Glomerular visceral epithelial cell (primary cell): Measurements from ENCODE around the gene MAGED1.

Experiments
- DNase-seq: peaks from one replicate; pipeline ENCODE4 v3.0.0-alpha.2; 2016; ENCODE audit errors: extremely low spot score

MAGED1 gene, protein sequence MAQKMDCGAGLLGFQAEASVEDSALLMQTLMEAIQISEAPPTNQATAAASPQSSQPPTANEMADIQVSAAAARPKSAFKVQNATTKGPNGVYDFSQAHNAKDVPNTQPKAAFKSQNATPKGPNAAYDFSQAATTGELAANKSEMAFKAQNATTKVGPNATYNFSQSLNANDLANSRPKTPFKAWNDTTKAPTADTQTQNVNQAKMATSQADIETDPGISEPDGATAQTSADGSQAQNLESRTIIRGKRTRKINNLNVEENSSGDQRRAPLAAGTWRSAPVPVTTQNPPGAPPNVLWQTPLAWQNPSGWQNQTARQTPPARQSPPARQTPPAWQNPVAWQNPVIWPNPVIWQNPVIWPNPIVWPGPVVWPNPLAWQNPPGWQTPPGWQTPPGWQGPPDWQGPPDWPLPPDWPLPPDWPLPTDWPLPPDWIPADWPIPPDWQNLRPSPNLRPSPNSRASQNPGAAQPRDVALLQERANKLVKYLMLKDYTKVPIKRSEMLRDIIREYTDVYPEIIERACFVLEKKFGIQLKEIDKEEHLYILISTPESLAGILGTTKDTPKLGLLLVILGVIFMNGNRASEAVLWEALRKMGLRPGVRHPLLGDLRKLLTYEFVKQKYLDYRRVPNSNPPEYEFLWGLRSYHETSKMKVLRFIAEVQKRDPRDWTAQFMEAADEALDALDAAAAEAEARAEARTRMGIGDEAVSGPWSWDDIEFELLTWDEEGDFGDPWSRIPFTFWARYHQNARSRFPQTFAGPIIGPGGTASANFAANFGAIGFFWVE

DNA sequence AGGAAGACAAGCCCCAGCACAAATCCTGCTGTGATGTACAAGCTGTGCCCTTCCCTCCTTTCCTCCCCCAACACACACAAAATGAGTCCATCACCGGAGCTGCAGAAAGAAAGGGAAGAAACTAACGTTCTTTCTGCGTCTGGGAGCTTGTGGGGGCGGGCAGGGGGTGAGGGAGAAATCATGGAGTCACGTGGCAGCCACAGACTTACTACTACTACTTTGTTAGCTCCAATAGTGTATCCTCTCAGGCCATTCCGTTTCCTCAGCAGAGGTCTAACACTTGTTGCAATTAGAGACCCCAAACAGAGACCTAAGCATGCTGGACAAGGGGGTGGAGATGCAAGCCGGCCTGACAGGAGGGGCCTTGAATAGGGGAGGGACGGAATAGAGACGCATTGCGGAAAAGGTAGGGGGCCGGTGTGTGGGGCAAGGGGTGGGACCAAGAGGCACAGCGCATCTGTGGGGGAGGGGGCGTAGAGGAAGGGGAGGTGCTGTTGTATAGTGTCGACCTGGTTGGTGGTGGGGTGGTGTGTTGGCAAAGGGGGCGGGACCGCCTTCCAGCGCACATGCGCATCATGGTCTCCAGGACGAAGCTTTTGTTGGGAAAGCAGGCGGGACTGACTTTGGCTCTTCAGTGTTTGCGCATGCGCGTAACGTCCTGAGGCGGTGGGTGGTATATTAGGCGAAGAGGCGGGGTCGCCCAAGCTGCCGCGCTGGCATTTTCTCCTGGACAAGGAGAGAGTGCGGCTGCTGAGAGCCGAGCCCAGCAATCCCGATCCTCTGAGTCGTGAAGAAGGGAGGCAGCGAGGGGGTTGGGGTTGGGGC, at the start of gene MAGED1:
TSS of gene MAGED1 (plus strand) at position 703 of the 825 bp plus-strand sequence. CDS start 682 bp downstream, outside the sequence.
- DNase-seq: peak; percentile 95

DNA sequence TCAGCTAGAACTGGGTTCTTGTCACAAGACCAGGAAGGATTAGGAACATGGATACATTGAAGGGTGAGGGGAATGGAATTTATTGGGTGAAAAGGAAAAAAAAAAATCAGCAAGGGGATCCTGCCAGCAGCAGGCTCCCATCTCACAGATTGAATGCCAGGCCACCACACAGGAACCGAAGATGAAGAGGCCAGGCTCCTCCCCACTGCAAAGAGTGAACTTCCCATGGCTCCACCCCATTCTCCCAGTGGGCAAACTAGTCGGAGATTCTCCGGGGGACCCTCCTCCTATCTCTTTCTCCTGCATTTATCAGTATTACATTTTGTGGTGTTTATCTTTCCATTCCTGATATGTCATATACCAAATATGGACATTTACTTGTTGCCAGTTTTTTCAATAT, 46.0 kb upstream of the MAGED1 start:
- no peak for DNase-seq

DNA sequence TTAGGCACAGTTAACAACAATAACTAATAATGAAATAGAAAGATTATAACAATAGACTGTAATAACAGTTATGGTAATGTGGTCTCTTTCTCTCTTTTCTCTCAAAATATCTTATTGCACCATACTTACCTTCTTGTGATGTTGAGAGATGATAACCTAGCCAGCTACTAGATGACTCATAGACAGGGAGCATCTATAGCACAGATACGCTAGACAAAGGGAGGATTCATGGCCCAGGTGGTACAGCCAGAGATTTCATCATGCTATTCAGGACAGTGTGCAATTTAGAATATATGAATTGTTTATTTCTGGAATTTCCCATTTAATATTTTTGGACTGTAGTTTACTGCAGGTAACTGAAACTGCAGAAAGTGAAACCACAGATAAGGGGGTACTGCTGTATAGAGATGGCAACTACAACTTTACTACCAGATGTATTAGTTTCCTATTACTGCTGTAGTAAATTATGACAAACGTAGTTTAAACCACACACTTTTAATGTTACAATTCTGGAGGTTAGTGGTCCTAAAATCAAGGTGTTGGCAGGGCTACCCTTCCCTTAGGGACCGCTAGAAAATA, 41.8 kb upstream of the MAGED1 start:
- no peak for DNase-seq

DNA sequence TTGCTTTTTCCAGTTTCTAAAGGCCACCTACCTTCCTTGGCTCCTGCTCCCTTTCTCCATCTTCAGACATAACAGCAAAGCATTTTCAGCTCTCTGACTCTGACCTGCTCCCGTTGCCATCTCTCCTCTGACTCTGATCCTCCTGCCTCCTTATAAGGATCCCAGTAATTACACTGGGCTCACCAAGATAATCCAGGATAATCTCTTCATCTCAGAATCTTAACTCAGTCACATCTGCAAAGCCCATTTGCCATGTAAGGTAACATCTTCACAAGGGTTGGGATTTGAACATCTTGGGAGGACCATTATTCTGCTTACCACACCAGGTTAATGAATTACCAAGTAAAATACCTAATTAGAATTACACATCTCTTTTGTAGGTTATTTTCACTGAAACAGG, 41.3 kb upstream of the MAGED1 start:
- no peak for DNase-seq

DNA sequence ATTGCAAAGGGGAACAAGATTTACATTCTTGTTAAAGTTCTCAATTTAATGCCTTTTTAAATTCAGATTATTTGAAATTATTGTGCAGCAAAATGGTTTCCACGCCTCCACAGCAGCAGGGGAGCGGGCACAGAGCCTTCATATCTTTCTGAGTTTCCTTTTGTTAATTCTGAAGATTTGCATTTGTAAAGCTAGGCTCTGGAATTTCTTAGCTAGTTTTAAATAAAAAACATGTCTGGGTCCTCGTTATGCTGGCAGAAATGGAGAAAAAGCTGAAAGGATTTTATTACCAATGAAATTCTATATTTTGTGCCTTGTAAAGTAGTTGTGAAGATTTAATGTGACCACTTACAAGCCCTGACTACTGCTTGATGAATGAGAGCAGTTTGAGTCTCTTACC, 40.8 kb upstream of the MAGED1 start:
- DNase-seq: no peak

DNA sequence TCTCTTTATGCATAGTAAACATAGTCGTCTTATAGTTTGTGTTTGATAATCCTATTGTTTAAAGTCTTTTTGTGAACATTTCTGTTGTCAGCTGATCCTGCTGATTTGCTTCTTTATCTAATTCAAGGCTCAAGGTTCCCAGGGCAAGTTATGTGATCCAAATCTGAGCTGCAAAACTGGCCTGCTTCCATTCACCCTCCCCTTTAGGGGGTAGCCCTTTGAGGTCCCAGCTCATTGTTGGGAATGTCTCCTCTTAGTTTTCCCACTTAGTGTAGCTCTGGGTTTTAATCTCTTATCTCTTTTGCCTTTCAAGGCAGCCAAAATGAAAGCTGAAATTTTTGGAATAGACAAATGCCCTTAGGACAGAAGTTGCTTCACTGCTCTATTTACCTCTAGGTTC, 40.2 kb upstream of the MAGED1 start:
- no peak for DNase-seq

DNA sequence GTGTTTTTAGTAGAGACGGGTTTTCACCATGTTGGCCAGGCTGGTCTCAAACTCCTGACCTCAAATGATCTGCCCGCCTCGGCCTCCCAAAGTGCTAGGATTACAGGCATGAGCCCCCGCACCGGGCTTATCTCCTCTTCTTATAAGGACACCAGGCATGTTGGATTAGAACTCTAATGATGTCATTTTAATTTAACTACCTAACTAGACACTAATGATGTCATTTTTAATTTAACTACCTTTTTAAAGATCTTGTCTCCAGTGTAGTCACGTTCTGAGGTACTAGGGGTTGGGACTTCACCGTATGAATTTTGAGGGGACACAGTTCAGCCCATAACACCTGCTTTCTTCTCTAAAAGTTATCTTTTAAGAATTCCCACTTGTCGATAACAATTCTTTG, 37.7 kb upstream of the MAGED1 start:
- DNase-seq: no peak

DNA sequence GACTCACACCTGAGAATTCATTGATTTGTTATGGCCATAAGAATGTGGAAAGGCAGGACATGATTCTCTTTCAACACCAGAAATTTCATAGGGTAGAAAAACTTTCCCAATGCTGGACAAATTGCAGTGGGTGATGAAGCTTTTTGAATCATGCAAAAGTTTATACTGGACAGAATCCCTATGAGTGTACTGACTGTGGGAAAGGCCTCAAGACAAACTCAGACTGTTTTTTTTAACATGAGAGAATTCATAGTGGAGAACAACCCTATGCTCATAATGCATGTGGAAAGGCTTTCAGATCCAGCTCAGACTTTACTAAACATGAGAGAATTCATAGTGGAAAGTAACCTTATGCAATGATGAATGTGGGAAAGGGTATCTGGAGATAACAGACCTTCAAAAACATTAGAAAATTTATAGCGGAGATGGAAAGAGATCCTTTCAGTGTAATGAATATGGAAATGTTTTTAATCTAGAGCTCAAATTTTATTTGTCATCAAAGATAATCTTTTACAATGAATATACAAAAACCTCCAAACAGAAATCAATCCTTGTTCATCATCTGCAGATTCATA, 36.2 kb upstream of the MAGED1 start:
- no peak for DNase-seq

DNA sequence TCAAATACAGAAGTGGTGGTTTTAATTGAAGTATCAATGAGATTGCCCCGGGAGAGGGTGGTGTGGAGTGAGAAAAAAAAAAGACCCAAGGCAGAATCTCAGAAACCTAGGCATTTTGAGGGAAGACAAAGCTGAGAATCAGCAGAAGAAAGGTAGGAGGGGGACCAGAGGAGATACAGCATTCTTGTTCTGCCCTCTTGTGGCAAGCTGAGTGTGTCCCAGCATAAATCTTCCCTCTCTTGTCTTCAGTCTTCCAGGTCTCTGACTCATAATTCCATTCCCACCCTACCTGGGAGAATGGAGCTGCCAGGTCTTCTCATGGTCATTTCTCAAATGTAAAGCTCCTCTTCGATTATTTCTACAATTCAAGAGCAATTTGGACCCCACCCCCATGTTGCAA, 32.7 kb upstream of the MAGED1 start:
- DNase-seq: peak; percentile 9

DNA sequence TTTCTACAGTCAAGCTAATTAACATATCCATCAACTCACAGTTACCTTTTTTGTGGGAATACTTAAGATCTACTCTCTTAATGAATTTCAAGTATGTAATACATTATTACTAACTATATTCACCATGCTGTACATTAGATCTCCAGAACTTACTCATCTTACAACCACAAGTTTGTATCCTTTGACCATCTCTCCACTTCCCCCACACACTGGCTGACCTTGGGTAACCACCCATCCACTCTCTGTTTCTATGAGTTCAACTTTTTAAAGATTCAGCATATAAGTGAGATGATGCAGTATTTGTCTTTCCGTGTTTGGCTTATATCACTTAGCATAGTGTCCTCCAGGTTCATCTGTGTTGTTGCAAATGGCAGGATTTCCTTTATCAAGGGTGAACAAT, 30.5 kb upstream of the MAGED1 start:
- DNase-seq: no peak

DNA sequence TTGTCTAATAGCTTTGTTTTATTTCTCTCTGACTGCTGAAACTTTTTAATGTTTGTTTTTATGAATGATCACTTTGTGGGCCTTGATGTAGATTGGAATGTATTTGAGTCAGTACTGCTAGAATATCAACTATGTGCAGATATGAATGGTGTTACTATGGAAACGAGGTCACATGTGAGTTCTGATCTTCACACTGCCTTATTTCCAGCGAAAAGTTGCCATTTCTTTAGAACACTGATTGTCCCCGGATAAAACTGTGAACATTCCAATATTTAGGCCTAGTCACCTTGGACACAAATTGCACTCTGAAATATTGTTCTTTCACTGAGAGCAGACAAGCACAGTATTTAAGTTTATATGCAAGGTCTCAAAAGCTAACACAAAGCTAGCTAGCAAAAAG, 27.2 kb upstream of the MAGED1 start:
- DNase-seq: no peak

DNA sequence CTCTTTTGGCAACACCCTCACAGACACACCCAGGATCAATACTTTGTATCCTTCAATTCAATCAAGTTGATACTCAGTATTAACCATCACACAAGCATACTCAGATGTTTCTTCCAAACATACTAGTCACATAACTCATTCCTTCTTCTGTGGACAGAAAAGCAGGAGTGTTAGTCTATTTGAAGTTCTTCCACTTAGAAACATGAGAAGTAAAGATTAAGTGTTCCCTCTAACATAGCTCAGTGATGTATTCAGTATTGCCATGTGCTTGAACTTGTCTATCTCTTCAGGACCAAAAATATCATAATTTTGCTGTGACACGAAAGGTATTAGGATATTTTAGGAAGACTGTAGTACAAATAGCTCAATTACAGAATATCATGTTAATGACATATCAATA, 25.8 kb upstream of the MAGED1 start:
- DNase-seq: no peak

DNA sequence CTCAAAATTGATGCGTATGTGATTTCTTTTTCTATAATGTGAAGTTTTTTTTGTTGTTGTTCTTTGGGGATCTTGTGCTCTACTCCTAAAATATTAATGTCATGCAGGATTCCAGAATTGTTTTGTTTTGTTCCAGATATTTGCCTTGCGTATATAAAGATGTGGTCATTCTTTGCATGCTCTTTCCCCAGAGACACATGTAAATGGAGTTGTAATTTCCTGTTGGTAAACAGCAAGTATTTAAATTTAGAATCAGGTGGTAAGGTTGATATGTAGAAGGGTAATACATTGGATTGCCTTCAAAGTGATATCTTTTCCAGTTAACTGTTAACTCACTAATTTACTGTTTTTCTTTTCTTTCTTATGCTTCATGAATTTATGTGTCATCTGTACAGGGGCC, 23.1 kb upstream of the MAGED1 start:
- no peak for DNase-seq

DNA sequence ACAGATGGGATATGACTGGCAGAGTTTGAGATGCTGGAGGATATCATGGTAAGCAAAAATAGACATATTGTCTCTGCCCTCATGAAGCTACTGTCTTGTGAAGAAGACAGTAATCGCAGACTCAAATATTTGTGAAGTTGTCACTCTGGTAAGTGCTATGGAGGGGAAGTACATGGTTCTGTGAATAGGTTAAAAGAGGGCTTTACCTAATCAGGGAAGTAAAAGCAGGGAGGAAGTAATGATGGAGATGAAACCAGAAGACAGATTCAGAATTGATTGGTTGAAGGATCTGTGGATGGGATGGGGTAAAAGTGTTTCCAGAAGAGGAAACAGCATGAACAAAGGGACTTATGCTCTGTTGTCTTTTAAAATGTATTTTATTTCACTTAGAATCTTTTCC, 19.3 kb upstream of the MAGED1 start:
- no peak for DNase-seq

DNA sequence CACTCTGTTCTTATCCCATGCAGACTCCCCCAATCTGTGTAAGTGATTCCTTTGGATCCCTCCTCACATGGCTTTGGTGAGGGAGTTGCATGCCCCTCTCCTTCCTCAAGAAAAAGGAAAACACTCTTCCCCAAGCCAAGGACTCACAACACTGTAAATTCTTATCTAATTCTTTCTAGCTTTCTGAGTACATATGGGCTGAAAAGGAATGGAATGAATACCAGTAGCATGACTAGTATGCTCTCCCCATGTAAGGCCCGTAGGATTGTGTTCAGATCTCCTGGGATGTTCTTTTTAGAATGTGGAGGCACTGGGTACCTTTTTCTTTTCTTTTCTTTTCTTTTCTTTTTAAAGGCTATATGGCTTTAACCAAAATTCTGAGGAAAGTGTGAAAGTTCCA, 17.0 kb upstream of the MAGED1 start:
- no peak for DNase-seq

DNA sequence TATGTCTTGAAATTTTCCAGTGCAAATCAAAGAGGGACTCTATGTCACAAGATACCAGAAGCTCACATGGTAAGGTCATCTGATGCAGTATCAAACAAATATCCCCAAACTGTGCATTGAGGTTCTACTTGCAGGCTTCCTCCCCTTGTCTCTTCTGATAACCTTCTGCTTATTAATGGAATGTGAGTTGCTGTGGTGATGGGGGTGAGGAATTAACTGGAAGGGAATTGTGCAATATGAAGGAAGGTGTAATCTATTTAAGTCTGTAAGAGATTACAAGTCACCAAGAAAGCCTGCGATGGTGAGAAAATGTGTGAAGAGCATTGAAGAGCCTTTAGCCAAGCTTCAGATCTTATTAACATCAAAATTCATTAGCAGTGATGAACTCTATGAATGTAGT, 15.4 kb upstream of the MAGED1 start:
- DNase-seq: no peak

DNA sequence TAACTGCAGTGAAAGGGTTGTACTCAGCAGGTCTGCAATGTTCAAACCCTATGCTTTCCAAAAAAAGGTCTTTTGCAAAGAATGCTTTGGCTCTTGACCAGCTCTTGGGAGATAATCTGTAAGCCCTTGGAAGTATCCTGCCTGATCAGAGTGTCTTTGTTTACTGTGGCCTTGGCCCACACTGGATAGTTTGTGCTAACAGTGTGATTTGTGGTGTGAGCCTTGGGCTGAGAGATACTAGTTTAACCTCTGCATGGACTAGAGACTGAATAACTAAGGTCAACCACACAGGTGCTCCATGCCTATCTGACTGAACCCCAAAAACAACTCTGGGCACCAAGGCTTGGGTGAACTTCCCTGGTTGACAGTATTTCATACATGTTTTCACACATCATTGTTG, 3.6 kb upstream of the MAGED1 start:
- no peak for DNase-seq

DNA sequence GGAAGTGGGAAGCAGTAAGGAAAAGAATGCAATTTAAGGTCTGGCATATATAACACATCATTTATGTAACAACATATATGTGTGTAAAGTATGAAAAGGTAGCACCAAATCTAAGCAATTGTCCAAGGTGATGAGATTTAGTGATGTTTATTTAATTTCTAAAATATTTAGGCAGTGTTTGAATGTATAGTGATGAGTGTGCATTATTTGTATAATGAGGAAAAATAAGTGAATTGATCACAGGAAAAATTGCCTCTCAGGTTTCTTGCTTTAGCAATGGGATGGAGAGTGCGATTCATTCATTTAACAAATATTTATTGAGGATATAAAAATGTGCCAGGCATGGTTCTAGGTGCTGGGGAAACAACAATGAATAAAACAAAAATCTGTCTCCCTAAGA, 2.2 kb upstream of the MAGED1 start:
- DNase-seq: no peak

DNA sequence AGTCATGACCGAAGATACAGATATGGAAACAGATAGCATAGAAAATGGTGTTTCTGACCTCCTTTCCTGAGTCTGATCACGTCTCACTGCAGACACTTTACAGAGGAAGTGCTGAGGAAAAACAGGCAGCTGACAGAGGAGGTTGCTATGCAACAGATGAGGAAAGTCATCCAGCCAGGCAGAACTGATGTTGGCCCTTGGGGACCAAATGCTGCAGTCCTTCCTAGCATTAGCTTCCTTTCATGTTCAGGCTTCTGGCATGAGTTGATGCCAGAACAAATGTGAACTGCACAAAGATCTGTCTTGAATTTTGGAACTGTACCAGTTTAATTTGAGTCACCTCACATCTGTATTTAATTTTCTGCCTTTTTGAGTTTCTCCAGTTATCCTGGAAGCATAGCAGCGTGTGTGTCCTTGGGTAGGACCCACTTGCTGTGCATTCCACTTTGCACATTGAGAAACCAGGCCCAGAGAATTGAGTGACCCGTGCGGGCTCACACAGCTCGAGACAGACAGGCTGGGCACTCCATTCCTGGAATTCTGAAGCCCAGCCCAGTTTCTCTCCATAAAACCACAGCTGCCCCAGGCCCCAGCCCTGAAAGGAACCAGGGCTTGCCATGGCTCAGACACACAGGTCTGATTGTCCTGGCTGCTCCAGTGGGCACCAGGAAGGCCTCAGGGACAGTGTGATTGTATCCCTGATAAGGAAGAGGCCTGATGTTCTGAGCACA, 1.4 kb upstream of the MAGED1 start:
- DNase-seq: no peak

DNA sequence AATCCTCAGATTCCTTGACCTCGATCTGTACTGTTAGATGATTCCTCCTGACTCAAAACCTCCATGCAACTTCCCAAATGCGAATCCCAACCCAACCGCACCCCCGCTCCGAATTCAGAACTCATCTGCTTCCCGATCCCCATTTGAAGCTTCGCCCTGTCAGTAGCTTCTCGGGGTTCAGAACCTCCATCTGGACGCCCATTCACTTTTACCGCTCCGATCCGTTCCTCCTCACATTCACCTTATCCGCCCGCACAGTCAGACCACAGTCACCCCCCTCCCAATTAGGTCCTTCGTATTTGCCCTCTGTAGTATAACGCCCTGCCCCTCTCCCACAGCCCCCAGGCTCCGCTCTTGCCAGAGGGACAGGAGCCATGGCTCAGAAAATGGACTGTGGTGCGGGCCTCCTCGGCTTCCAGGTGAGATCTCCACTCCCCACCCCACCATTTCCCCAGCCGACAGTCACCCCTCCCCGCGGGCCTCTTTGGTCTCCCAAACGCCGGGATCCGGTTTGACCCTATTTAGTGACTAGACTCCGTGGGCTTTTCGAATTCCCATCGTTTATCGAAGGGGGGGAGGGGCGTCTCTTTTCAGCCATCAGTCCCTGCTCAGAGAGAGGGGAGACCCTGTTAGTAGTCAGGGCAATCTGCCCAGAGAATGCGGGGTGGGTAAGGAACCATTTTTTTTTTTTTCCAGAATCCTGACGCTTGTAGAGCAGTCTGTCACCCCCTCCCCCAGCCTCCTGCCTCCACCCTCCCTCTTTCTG, 691 bp downstream of the MAGED1 start:
- DNase-seq: peak; percentile 23
